Smooth muscle cell (in vitro differentiated cells): ENCODE data around the gene EPHA6. TPM values are rescaled to one million over a fixed set of nuclear protein-coding genes. Genes with fewer than 3 reads are reported as not detected.

Experiments used
- DNase-seq: peaks from one replicate; lab custom pipeline; 2025; ENCODE audit not compliant: unreplicated experiment; lab: John Stamatoyannopoulos, UW
- H2AFZ ChIP-seq: fragments of 200-600 bp; sonication (generic); 2 replicates; pipeline ENCODE4 v1.6.0; 2016; ENCODE audit warnings: antibody characterized with exemption, low read depth, mild to moderate bottlenecking
- H3F3A ChIP-seq: fragments of 200-600 bp; sonication (generic); 2 replicates; pipeline ENCODE4 v1.6.0; 2017; ENCODE audit warnings: antibody characterized with exemption, low read depth
- H3K27ac ChIP-seq: fragments of 200-600 bp; sonication (generic); 2 replicates; pipeline ENCODE4 v1.5.1; 2016; ENCODE audit warnings: low read depth, mild to moderate bottlenecking
- H3K27me3 ChIP-seq: fragments of 200-600 bp; sonication (generic); 2 replicates; pipeline ENCODE4 v1.6.1; 2016; ENCODE audit warnings: low read depth, mild to moderate bottlenecking
- H3K36me3 ChIP-seq: fragments of 200-600 bp; sonication (generic); 2 replicates; pipeline ENCODE4 v1.5.1; 2016; ENCODE audit warnings: low read depth
- H3K4me1 ChIP-seq: fragments of 200-600 bp; sonication (generic); 2 replicates; pipeline ENCODE4 v1.5.1; 2016; ENCODE audit warnings: low read depth
- H3K4me2 ChIP-seq: fragments of 200-600 bp; sonication (generic); 2 replicates; pipeline ENCODE4 v1.6.0; 2016; ENCODE audit warnings: mild to moderate bottlenecking
- H3K4me3 ChIP-seq: fragments of 200-600 bp; sonication (generic); 2 replicates; pipeline ENCODE4 v1.5.1; 2016; ENCODE audit warnings: mild to moderate bottlenecking
- H3K79me2 ChIP-seq: fragments of 200-600 bp; sonication (generic); 2 replicates; pipeline ENCODE4 v1.6.0; 2016; ENCODE audit warnings: low read depth, mild to moderate bottlenecking
- H3K9ac ChIP-seq: fragments of 200-600 bp; sonication (generic); 2 replicates; pipeline ENCODE4 v1.6.0; 2016; ENCODE audit warnings: low read depth
- H3K9me3 ChIP-seq: fragments of 200-600 bp; sonication (generic); replicated peaks from 2 replicates; pipeline ENCODE4 v1.5.1; 2016; ENCODE audit warnings: low read depth
- H4K20me1 ChIP-seq: fragments of 200-600 bp; sonication (generic); 2 replicates; pipeline ENCODE4 v1.6.0; 2016; ENCODE audit warnings: low read depth
- CTCF ChIP-seq: fragments of 200-600 bp; sonication (generic); IDR thresholded peaks from 2 replicates; pipeline ENCODE4 v1.5.1; 2017; ENCODE audit warnings: borderline replicate concordance, mild to moderate bottlenecking, antibody characterized with exemption; ENCODE audit not compliant: insufficient read depth, poor library complexity, severe bottlenecking
- WGBS: methylation state at CpG from one replicate; pipeline ENCODE4 v1.1.7; 2016; ENCODE audit warnings: low lambda C conversion rate; 5-methylcytosine and 5-hydroxymethylcytosine counted together
- polyA plus RNA-seq: library from polyadenylated mRNA; unstranded; fragments of >200 nt; fragmentation: Nextera tagmentation; extraction: Ambion mirVana; gene quantifications from 2 replicates; pipeline ENCODE4 v1.2.1, GENCODE V29; 2016
- total RNA-seq: library from RNA; depleted of rRNA; stranded (reverse); fragments of >200 nt; gene quantifications from 2 replicates; pipeline ENCODE4 v1.2.3, GENCODE V29; 2014

EPHA6 gene
- total and polyA plus RNA-seq, 2 experiments from 2014 or later = 0.36 to 0.51 TPM

GRCh38 chr3:97106652-97106989 lies 292.2 kb downstream of the EPHA6 start:
- no peak for DNase-seq
- WGBS = 96% methylated on average over 4 of the region's 4 CpGs

GRCh38 chr3:97108136-97108535 lies 293.7 kb downstream of the EPHA6 start:
- WGBS = 94% methylated on average over 1 of the region's 1 CpG
- H3K27ac ChIP-seq = no peak overlapping the region
- no peaks in the 10 kb centered on the region for H3K36me3 ChIP-seq
- no peaks in the 10 kb centered on the region for H3K9me3 ChIP-seq
- H3K27me3 ChIP-seq = no peaks in the 10 kb centered on the region
- H4K20me1 ChIP-seq = no peaks in the 10 kb centered on the region
- no peak overlapping the region for H3K9ac ChIP-seq
- no peak overlapping the region for H3K4me3 ChIP-seq
- TF ChIP-seq CTCF = no peak
- DNase-seq = no peak
- H3K4me1 ChIP-seq = no peaks in the 10 kb centered on the region
- no peak overlapping the region for H3K4me2 ChIP-seq
- no peaks in the 10 kb centered on the region for H3F3A ChIP-seq
- H3K79me2 ChIP-seq = no peaks in the 10 kb centered on the region
- no peak overlapping the region for H2AFZ ChIP-seq

More at GRCh38 chr3:97106652-97106989, 292.2 kb downstream of the EPHA6 start:
- Histone ChIP-seq H2AFZ (no peak overlapping the region), H3K36me3 (no peaks in the 10 kb centered on the region), H3F3A (no peaks in the 10 kb centered on the region), H3K4me3 (no peak overlapping the region), H3K79me2 (no peaks in the 10 kb centered on the region), H4K20me1 (no peaks in the 10 kb centered on the region), H3K4me1 (no peaks in the 10 kb centered on the region), H3K27me3 (no peaks in the 10 kb centered on the region), H3K27ac (no peak overlapping the region), H3K4me2 (no peak overlapping the region), H3K9me3 (no peaks in the 10 kb centered on the region), H3K9ac (no peak overlapping the region)
- no peak for TF ChIP-seq CTCF

- WGBS = 93% methylated on average over 1 of the region's 1 CpG
- Histone ChIP-seq H3K4me2 (no peak overlapping the region), H2AFZ (no peak overlapping the region), H3K36me3 (no peaks in the 10 kb centered on the region), H3F3A (no peaks in the 10 kb centered on the region), H3K4me3 (no peak overlapping the region), H3K79me2 (no peaks in the 10 kb centered on the region), H3K4me1 (no peaks in the 10 kb centered on the region), H3K9ac (no peak overlapping the region), H4K20me1 (no peaks in the 10 kb centered on the region), H3K27ac (no peak overlapping the region), H3K9me3 (no peaks in the 10 kb centered on the region), H3K27me3 (no peaks in the 10 kb centered on the region)
- no peak for DNase-seq
- TF ChIP-seq CTCF = no peak
These were observed 296.9 kb downstream of the EPHA6 start for GRCh38 chr3:97111244-97111643.

GRCh38 chr3:97121386-97121785 lies 307.0 kb downstream of the EPHA6 start:
- H3K9ac ChIP-seq = no peak overlapping the region
- peaks cover 5% of the 10 kb centered on the region for H3K4me1 ChIP-seq
- no peak overlapping the region for H3K27ac ChIP-seq
- H3K79me2 ChIP-seq = no peaks in the 10 kb centered on the region
- H3K9me3 ChIP-seq = no peaks in the 10 kb centered on the region
- H3K4me2 ChIP-seq = no peak overlapping the region
- no peaks in the 10 kb centered on the region for H3K27me3 ChIP-seq
- no peak overlapping the region for H2AFZ ChIP-seq
- TF ChIP-seq CTCF = no peak
- no peak overlapping the region for H3K4me3 ChIP-seq
- H4K20me1 ChIP-seq = no peaks in the 10 kb centered on the region
- 90% methylated on average over 1 of the region's 1 CpG for WGBS
- H3F3A ChIP-seq = no peaks in the 10 kb centered on the region
- H3K36me3 ChIP-seq = no peaks in the 10 kb centered on the region
- DNase-seq = no peak
